ENCODE data around the gene BBLN.

The BBLN gene

GRCh38 chr9:128190516-128191405 is 30.7 kb downstream of the BBLN start:
- POLR2A ChIA-PET: interaction anchor here (0.7 to 0.9 kb wide), 2 partner anchors 28 to 362 kb away, joined by 3 to 4 read pairs; partner anchors contain the start of gene SPTAN1
- no peak for TF ChIP-seq CTCF (IDR thresholded peaks at IDR 0.05; ENCODE audit: control extremely low read depth, extremely low read depth, low read depth, missing control alignments)
- CTCF ChIA-PET: interaction anchor here (0.7 to 3.3 kb wide), 18 partner anchors 9 to 172 kb away, joined by 3 to 23 read pairs (median 4); partner anchors contain the start of genes BBLN and DNM1
- peak; percentile 47 for DNase-seq (ENCODE audit: extremely low spot score)

DNA sequence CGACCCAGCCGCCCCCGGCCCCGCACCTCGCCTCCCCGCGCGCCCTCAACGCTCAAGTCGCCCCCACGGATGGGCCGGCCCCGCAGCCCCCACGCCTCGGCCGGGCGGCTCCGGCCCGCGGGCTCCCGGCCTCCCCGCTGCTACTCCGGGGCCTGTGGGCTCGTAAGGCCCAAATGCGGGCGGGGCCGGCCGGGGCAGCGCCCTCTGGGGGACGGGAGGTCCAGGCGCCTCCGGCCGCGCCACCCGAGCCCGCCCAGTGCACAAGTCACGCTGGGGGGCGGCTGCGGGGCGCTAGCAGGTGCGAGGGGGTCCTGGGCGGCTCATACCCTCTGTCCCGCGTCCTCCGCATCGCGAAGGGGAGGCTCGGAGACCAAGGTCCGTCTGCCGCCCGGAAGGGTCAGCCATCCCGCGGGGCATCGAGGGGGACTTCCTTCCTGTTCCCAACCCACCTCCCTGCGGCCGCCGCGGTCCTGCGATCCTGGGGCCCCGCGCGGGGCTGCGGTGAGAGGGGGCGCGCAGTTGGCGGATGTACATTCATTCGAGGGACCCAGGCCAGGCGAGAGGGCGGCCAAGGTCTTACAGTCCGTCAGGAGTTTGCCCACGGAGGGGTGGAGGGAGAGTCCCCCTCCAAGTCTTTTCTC is 31.5 kb downstream of the BBLN start, which contains the start of gene CIZ1:
Gene CIZ1 (minus strand): TSS at position 167 of the 641 bp plus-strand sequence. CDS start 715 bp downstream, outside the sequence.
- ChIA-PET POLR2A (interaction anchor here (0.7 kb wide), 1 partner anchor 27 kb away, joined by 3 read pairs; no protein-coding TSS in a partner anchor), CTCF (interaction anchor here (0.7 to 3.3 kb wide), 13 partner anchors 9 to 119 kb away, joined by 3 to 23 read pairs (median 4); no protein-coding TSS in a partner anchor)
- TF ChIP-seq CTCF (IDR thresholded peaks at IDR 0.05; ENCODE audit: control extremely low read depth, extremely low read depth, low read depth, missing control alignments): peak; percentile 86
- DNase-seq (ENCODE audit: extremely low spot score): peak; percentile 93

DNA sequence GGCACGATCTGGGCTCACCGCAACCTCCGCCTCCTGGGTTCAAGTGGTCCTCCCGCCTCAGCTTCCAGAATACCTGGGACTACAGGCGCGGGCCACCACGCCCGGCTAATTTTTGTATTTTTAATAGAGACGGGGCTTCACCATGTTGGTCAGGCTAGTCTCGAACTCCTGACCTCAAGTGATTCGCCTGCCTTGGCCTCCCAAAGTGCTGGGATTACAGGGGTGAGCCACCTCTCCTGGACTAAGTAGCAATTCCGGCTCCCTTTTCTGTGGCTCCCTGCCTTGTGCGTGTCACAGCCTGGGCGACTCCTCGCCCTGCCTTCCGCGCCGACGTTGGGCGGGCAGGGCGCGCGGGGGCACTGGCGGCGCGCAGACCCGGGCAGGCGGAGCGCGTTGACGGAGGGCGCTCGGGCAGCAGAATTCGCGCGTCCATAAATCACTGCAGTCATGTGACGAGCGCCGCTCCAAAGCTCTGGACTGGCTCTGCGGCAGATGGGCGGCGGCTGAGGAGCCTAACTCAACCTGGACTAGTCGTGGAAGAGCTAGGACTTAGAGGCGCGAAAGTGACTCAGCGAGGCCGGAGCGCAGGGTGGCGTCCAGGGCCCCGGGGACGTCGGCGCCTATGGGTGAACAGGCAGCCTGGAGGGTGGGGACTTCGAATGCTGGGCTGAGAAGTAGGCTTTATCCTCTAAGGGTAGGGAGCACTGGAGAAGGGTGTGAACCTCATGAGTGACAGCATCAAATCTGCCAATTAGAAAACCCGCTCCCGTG is 32.7 kb downstream of the BBLN start:
- POLR2A ChIA-PET: no interaction called here
- DNase-seq (ENCODE audit: extremely low spot score): peak; percentile 77
- no peak for TF ChIP-seq CTCF (IDR thresholded peaks at IDR 0.05; ENCODE audit: control extremely low read depth, extremely low read depth, low read depth, missing control alignments)
- CTCF ChIA-PET: interaction anchor here (0.8 to 3.3 kb wide), 3 partner anchors 8 to 27 kb away, joined by 3 to 20 read pairs (median 15); no protein-coding TSS in a partner anchor

- ChIA-PET CTCF (interaction anchor here (2.4 kb wide), 1 partner anchor 8 kb away, joined by 15 read pairs; no protein-coding TSS in a partner anchor), POLR2A (no interaction called here)
- TF ChIP-seq CTCF (IDR thresholded peaks at IDR 0.05; ENCODE audit: control extremely low read depth, extremely low read depth, low read depth, missing control alignments): no peak
- no peak for DNase-seq (ENCODE audit: extremely low spot score)
Observed at GRCh38 chr9:128193469-128194096, 33.5 kb downstream of the BBLN start.

DNA sequence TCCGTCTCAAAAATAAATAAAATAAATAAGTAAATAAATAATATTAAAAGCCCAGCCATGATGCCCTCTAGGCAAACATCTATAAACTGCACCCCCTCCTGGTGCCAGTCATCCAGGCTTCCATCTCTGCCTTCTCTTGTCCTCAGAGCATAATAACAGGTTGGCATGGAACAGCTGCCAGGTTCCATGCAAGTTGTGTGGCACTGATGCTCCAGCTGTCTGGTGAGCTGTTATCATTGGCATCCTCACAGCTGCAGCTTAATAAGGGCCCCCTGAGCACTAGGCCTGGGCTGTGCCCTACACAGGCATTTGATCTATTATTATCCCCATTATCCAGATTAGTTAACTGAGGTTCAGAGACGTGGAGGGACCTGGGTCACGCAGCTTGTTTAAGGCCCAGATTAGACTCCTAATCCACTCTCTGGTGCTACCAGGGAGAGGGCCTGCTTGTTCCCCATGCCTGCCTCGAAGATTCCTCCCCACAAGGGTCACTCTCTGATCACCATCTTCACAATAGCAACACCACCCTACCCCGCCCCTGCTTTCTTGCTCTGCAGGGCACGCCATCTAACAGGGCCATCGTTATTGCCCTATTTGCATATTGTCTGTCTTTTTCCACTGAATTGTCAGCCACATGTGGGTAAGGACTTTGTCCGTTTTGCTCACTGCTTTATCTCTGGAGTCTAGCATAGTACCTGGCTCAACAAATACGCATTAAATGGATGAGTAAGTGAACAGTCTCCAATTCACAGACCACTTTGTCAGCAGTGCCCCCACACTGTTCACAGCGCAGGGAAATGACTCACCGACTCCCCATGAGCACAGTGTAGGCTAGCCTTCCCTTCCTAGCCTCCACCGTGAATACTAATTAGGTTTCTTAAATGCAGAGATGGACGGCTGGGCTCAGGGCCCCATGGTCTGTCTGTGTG is 41.6 kb downstream of the BBLN start:
- POLR2A ChIA-PET: no interaction called here
- DNase-seq (ENCODE audit: extremely low spot score): no peak
- TF ChIP-seq CTCF (IDR thresholded peaks at IDR 0.05; ENCODE audit: control extremely low read depth, extremely low read depth, low read depth, missing control alignments): no peak
- CTCF ChIA-PET: interaction anchor here (1.5 to 4.4 kb wide), 4 partner anchors 9 to 16 kb away, joined by 4 to 23 read pairs (median 16); partner anchors contain the start of gene CIZ1

Data from GM10248 (cell line).